Spleen (tissue), 7 donors: Measurements from ENCODE around the gene ZBTB7C.

Experiments
- CTCF ChIP-seq, 11 experiments: fragments of 200-600 bp in 7 of 11; fragments of 450-650 bp in 4 of 11; sonication (generic) in 4 of 11; IDR thresholded peaks in 8 of 11; conservative IDR thresholded peaks in 3 of 11; 1 replicate in 7 of 11; 2 replicates in 4 of 11; pipeline versions ENCODE4 v1.4.0 to v1.8.0; 2016 to 2021; ENCODE audit warnings: antibody characterized with exemption in 11 of 11, inconsistent platforms in 4 of 11, mild to moderate bottlenecking in 1 of 11
- POLR2A ChIP-seq, 3 donors: fragments of 450-650 bp; IDR thresholded peaks; one replicate each; pipeline ENCODE4 v1.5.1; 2017; ENCODE audit warnings: antibody characterized with exemption in 3 of 3, mild to moderate bottlenecking in 1 of 3
- POLR2AphosphoS5 ChIP-seq, 3 donors: sonication (generic); formaldehyde crosslinking; IDR thresholded peaks; one replicate each; pipeline ENCODE4 v1.5.1; 2017; ENCODE audit warnings: antibody characterized with exemption in 3 of 3
- donor health status: DM: no; HTN: no; CAD: no; lungs with moderate emphysema.
- donor health status: DM: no; HTN: no; CAD: no.
- donor health status: DM: no; HTN: no; CAD: no.

GRCh38 chr18:48263914-48264902 lies 145.0 kb downstream of the ZBTB7C start:
- TF ChIP-seq CTCF (IDR thresholded peaks at IDR 0.05 in 8 of 11, conservative IDR thresholded peaks at IDR 0.05 in 3 of 11) (no peak), POLR2A (IDR thresholded peaks at IDR 0.05) (no peak), POLR2AphosphoS5 (IDR thresholded peaks at IDR 0.05) (no peak)
